H9 (cell line): Measurements from ENCODE around the gene GRID1. TPM values are rescaled to one million over a fixed set of nuclear protein-coding genes. Genes with fewer than 3 reads are reported as not detected.

Experiments
- DNase-seq: peaks from one replicate; pipeline ENCODE4 v3.0.0-alpha.2; 2017
- H2AFZ ChIP-seq: one replicate; pipeline ENCODE4 v1.6.1; 2013; ENCODE audit warnings: mild to moderate bottlenecking, low read length, control low read depth, moderate library complexity
- H2AK5ac ChIP-seq: 2 replicates; pipeline ENCODE4 v1.6.1; 2013; ENCODE audit warnings: low read length, control low read depth, mixed read lengths; ENCODE audit not compliant: insufficient read length
- H2BK120ac ChIP-seq: one replicate; pipeline ENCODE4 v1.6.1; 2013; ENCODE audit warnings: low read depth, mild to moderate bottlenecking, low read length, control low read depth, inconsistent platforms; ENCODE audit not compliant: poor library complexity, severe bottlenecking
- H2BK12ac ChIP-seq: 2 replicates; pipeline ENCODE4 v1.6.1; 2013; ENCODE audit warnings: low read length, control low read depth, mixed read lengths, low read depth; ENCODE audit not compliant: insufficient read length
- H2BK15ac ChIP-seq: 2 replicates; pipeline ENCODE4 v1.6.1; 2013; ENCODE audit warnings: low read depth, low read length, control low read depth
- H2BK20ac ChIP-seq: one replicate; pipeline ENCODE4 v1.6.1; 2013; ENCODE audit warnings: low read depth, mild to moderate bottlenecking, low read length, control low read depth, inconsistent platforms; ENCODE audit not compliant: poor library complexity, severe bottlenecking
- H2BK5ac ChIP-seq: 2 replicates; pipeline ENCODE4 v1.6.1; 2013; ENCODE audit warnings: low read length, control low read depth, mixed read lengths; ENCODE audit not compliant: insufficient read length
- H3K14ac ChIP-seq: 2 replicates; pipeline ENCODE4 v1.6.1; 2013; ENCODE audit warnings: low read length, control low read depth; ENCODE audit not compliant: insufficient read depth
- H3K18ac ChIP-seq: 2 replicates; pipeline ENCODE4 v1.6.1; 2013; ENCODE audit warnings: low read depth, mild to moderate bottlenecking, mixed read lengths, low read length, control low read depth; ENCODE audit not compliant: insufficient read length
- H3K23ac ChIP-seq: 2 replicates; pipeline ENCODE4 v1.6.1; 2013; ENCODE audit warnings: low read length, control low read depth, mixed read lengths, low read depth; ENCODE audit not compliant: insufficient read length
- H3K23me2 ChIP-seq: 2 replicates; pipeline ENCODE4 v1.6.1; 2013; ENCODE audit warnings: low read depth, mild to moderate bottlenecking, mixed read lengths, low read length, control low read depth; ENCODE audit not compliant: insufficient read length, poor library complexity, severe bottlenecking
- H3K27ac ChIP-seq: 2 replicates; pipeline ENCODE4 v1.5.1; 2013; ENCODE audit warnings: low read length, control low read depth, mixed read lengths, low read depth; ENCODE audit not compliant: insufficient read length
- H3K27me3 ChIP-seq: 2 replicates; pipeline ENCODE4 v1.6.1; 2013; ENCODE audit warnings: low read length, control low read depth, inconsistent platforms; ENCODE audit not compliant: insufficient read depth
- H3K4ac ChIP-seq: 2 replicates; pipeline ENCODE4 v1.6.1; 2013; ENCODE audit warnings: low read depth, mild to moderate bottlenecking, control low read depth, inconsistent platforms, low read length, moderate library complexity
- H3K4me1 ChIP-seq: 2 replicates; pipeline ENCODE4 v1.6.1; 2013; ENCODE audit warnings: low read length, control low read depth, inconsistent platforms; ENCODE audit not compliant: insufficient read depth
- H3K4me2 ChIP-seq: 2 replicates; pipeline ENCODE4 v1.6.1; 2013; ENCODE audit warnings: low read length, control low read depth, mixed read lengths; ENCODE audit not compliant: insufficient read length, insufficient read depth
- H3K56ac ChIP-seq: 2 replicates; pipeline ENCODE4 v1.6.1; 2013; ENCODE audit warnings: low read depth, mild to moderate bottlenecking, mixed read lengths, low read length, control low read depth; ENCODE audit not compliant: insufficient read length
- H3K79me1 ChIP-seq: 2 replicates; pipeline ENCODE4 v1.6.1; 2013; ENCODE audit warnings: low read depth, mild to moderate bottlenecking, moderate library complexity, low read length, control low read depth, inconsistent platforms; ENCODE audit not compliant: insufficient read depth, poor library complexity, severe bottlenecking
- H3K79me2 ChIP-seq: 2 replicates; pipeline ENCODE4 v1.6.1; 2013; ENCODE audit warnings: low read length, control low read depth, inconsistent platforms; ENCODE audit not compliant: insufficient read depth
- H3K9ac ChIP-seq: 2 replicates; pipeline ENCODE4 v1.6.1; 2013; ENCODE audit warnings: low read length, control low read depth, mixed read lengths; ENCODE audit not compliant: insufficient read length; ENCODE audit errors: extremely low read depth
- H3K9me3 ChIP-seq: one replicate; pipeline ENCODE4 v1.6.1; 2013; ENCODE audit warnings: low read depth, low read length, inconsistent platforms; ENCODE audit not compliant: control insufficient read depth
- H3T11ph ChIP-seq: one replicate; pipeline ENCODE4 v1.6.1; 2013; ENCODE audit warnings: mild to moderate bottlenecking, low read length, control low read depth, inconsistent platforms
- H4K20me1 ChIP-seq: one replicate; pipeline ENCODE4 v1.6.1; 2013; ENCODE audit not compliant: control insufficient read depth, insufficient read length, insufficient read depth
- H4K5ac ChIP-seq: 2 replicates; pipeline ENCODE4 v1.6.1; 2013; ENCODE audit warnings: low read depth, mild to moderate bottlenecking, mixed read lengths, low read length, control low read depth; ENCODE audit not compliant: insufficient read length
- H4K8ac ChIP-seq: replicated peaks from 2 replicates; pipeline ENCODE4 v1.6.1; 2013; ENCODE audit warnings: low read length, control low read depth, mixed read lengths, low read depth; ENCODE audit not compliant: insufficient read length
- H4K91ac ChIP-seq: 2 replicates; pipeline ENCODE4 v1.6.1; 2013; ENCODE audit warnings: low read depth, mild to moderate bottlenecking, moderate library complexity, mixed read lengths, low read length, control low read depth; ENCODE audit not compliant: insufficient read length
- H3K27ac Mint-ChIP-seq, 3 experiments: 2 replicates in 2 of 3; 3 replicates in 1 of 3; pipeline ENCODE4 v1.8.0; 2020 to 2021; ENCODE audit warnings: mixed read lengths in 3 of 3, mild to moderate bottlenecking in 1 of 3, moderate library complexity in 1 of 3
- H3K27me3 Mint-ChIP-seq: 2 replicates; pipeline ENCODE4 v1.8.0; 2021; ENCODE audit warnings: low read depth, mild to moderate bottlenecking, moderate library complexity, mixed read lengths
- H3K36me3 Mint-ChIP-seq, 3 experiments: 2 replicates in 2 of 3; 3 replicates in 1 of 3; pipeline ENCODE4 v1.8.0; 2020 to 2021; ENCODE audit warnings: low read depth in 3 of 3, mixed read lengths in 3 of 3; ENCODE audit not compliant: insufficient read depth in 1 of 3
- H3K4me1 Mint-ChIP-seq, 2 experiments: 2 replicates each; pipeline ENCODE4 v1.8.0; 2020; ENCODE audit warnings: mixed read lengths in 2 of 2
- H3K4me3 Mint-ChIP-seq, 2 experiments: 2 replicates in 1 of 2; 3 replicates in 1 of 2; pipeline ENCODE4 v1.8.0; 2020 to 2021; ENCODE audit warnings: mild to moderate bottlenecking in 2 of 2, mixed read lengths in 2 of 2, moderate library complexity in 1 of 2
- H3K9me3 Mint-ChIP-seq, 2 experiments: 2 replicates in 1 of 2; 3 replicates in 1 of 2; pipeline ENCODE4 v1.8.0; 2020; ENCODE audit warnings: mild to moderate bottlenecking in 2 of 2, mixed read lengths in 2 of 2, moderate library complexity in 1 of 2
- CTCF ChIP-seq: fragments of 200-600 bp; sonication (generic); conservative IDR thresholded peaks from 3 replicates; pipeline ENCODE4 v1.8.0; 2021; ENCODE audit warnings: antibody characterized with exemption, mild to moderate bottlenecking
- WGBS: extraction: QIAGEN DNeasy Blood & Tissue Kit; methylation state at CpG from one replicate; pipeline ENCODE4 v1.1.7; 2013; ENCODE audit warnings: missing lambda C conversion rate, low lambda C conversion rate, mixed read lengths; ENCODE audit not compliant: insufficient read length; ENCODE audit errors: extremely low coverage; 5-methylcytosine and 5-hydroxymethylcytosine counted together
- total RNA-seq: library from RNA; stranded (reverse); gene quantifications from 2 replicates; pipeline ENCODE4 v1.2.1, GENCODE V29; 2021

Gene GRID1
- total RNA-seq, 1 experiment from 2014 or later, result 0.35 TPM

- H4K20me1 ChIP-seq, result no peaks in the 10 kb centered on the region
- H3K27me3 Mint-ChIP-seq, result peaks cover 6% of the 10 kb centered on the region; the same call in 1 of the 2 replicates
- H2AFZ ChIP-seq, result no peak overlapping the region
- H3K14ac ChIP-seq, result no peak overlapping the region
- H3K79me1 ChIP-seq, result no peaks in the 10 kb centered on the region
- no peaks in the 10 kb centered on the region for H3K36me3 Mint-ChIP-seq
- H4K5ac ChIP-seq, result no peak overlapping the region
- H3K4me3 Mint-ChIP-seq, result no peak overlapping the region
- H3K23me2 ChIP-seq, result no peaks in the 10 kb centered on the region
- no peaks in the 10 kb centered on the region for H3K4me1 ChIP-seq
- no peak overlapping the region for H2BK15ac ChIP-seq
- no peaks in the 10 kb centered on the region for H3K79me2 ChIP-seq
- no peak overlapping the region for H4K8ac ChIP-seq
- no peak overlapping the region for H3K4ac ChIP-seq
- no peak overlapping the region for H3K4me2 ChIP-seq
- no peaks in the 10 kb centered on the region for H3K27me3 ChIP-seq
- no peak overlapping the region for H3K27ac Mint-ChIP-seq
- H3K9ac ChIP-seq, result no peak overlapping the region
- H2AK5ac ChIP-seq, result no peak overlapping the region
- H2BK20ac ChIP-seq, result no peak overlapping the region
- no peak overlapping the region for H3K18ac ChIP-seq
- no peak overlapping the region for H3K23ac ChIP-seq
- no peaks in the 10 kb centered on the region for H3K9me3 Mint-ChIP-seq
- H3T11ph ChIP-seq, result no peak overlapping the region
- H4K91ac ChIP-seq, result no peak overlapping the region
- WGBS, result no CpG with 5 or more reads among the region's 3 CpGs
- DNase-seq, result no peak
- H2BK120ac ChIP-seq, result no peak overlapping the region
- TF ChIP-seq CTCF, result no peak
- H3K4me1 Mint-ChIP-seq, result no peaks in the 10 kb centered on the region
- H2BK5ac ChIP-seq, result no peak overlapping the region
- H3K56ac ChIP-seq, result no peak overlapping the region
- no peaks in the 10 kb centered on the region for H3K9me3 ChIP-seq
- H3K27ac ChIP-seq, result no peak overlapping the region
- H2BK12ac ChIP-seq, result no peak overlapping the region
Measured at GRCh38 chr10:85658518-85658917, 708.1 kb downstream of the GRID1 start.
